ENCODE results near the gene ADSL. TPM values are rescaled to one million over a fixed set of nuclear protein-coding genes. Genes with fewer than 3 reads are reported as not detected.

ADSL gene
- total and polyA plus RNA-seq, 2 donors (not counting 1 experiment from before 2014, with no cell fraction given), result 61.0 to 63.8 TPM

DNA sequence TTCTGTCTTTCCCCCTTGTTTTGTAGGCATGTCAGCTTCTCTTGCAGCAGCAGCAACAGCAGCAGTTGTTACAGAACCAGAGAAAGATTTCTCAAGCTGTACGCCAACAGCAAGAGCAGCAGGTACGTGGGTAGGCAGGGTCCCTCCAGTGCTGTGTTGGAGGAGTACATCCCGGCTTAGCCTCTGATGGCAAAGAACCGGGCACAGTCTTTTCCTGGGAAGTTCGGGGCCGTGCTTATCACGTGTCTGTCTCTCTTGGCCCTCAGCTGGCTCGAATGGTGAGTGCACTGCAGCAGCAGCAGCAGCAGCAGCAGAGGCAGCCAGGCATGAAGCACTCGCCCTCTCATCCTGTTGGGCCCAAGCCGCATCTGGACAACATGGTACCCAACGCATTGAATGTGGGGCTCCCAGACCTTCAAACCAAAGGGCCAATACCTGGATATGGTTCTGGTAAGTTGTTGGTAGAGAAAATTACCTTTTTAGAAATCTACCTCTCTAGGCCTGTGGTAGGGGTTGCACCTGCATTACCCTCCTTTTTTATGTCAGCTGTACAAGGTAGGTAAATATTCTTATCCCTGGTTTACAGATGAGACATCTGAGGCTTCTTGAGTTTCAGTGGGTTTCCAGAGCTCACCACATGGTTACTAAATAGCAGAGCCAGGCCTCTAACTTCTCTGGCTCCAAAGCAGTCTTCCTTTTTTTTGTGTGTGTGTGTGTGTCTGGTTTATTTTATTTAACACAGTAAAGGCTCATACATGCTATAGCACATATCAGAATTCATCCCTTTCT, 45.2 kb upstream of the ADSL start:
- H3K4me1 Mint-ChIP-seq, result no peaks in the 10 kb centered on the region
- Histone ChIP-seq H3K4me1 (ENCODE audit: control insufficient read depth in 2 of 2, insufficient read depth in 2 of 2, low read length in 2 of 2) (no peaks in the 10 kb centered on the region), H4K20me1 (ENCODE audit: control insufficient read depth, insufficient read depth, low read length, poor library complexity, severe bottlenecking) (peaks cover 5% of the 10 kb centered on the region), H3K27ac (ENCODE audit: low read length in 2 of 2) (no peak overlapping the region), H3K27me3 (replicated peaks in 1 of 4; ENCODE audit: control extremely low read depth in 1 of 4, control insufficient read depth in 3 of 4, insufficient read depth in 4 of 4, low read length in 3 of 4) (no peaks in the 10 kb centered on the region), H3K79me2 (ENCODE audit: control insufficient read depth, insufficient read depth, low read length) (peaks cover 9% of the 10 kb centered on the region), H3K9ac (ENCODE audit: low read length) (no peak overlapping the region), H2AFZ (ENCODE audit: insufficient read depth, low read depth, low read length, poor library complexity, severe bottlenecking) (no peak overlapping the region), H3K4me2 (replicated peaks; ENCODE audit: low read depth, low read length, poor library complexity, severe bottlenecking) (no peak overlapping the region), H3K9me3 (ENCODE audit: control extremely low read depth in 1 of 3, control insufficient read depth in 2 of 3, insufficient read depth in 1 of 3, low read length in 2 of 3) (no peaks in the 10 kb centered on the region), H3K4me3 (ENCODE audit: control extremely low read depth in 1 of 5, extremely low read depth in 1 of 5, insufficient read depth in 1 of 5, low read depth in 2 of 5, low read length in 4 of 5) (no peak overlapping the region), H3K36me3 (replicated peaks in 1 of 2; ENCODE audit: control extremely low read depth in 1 of 2, control insufficient read depth in 1 of 2, extremely low read depth in 1 of 2, insufficient read depth in 2 of 2, low read length in 1 of 2) (peaks cover 6 to 60% of the 10 kb centered on the region in 2 experiments)
- CTCF ChIA-PET, result no interaction called here
- H3K27ac Mint-ChIP-seq, result no peak overlapping the region
- H3K9me3 Mint-ChIP-seq (ENCODE audit: insufficient read depth), result no peaks in the 10 kb centered on the region
- POLR2A ChIA-PET, result no interaction called here
- WGBS (ENCODE audit: insufficient coverage), result 86% methylated on average over 10 of the region's 11 CpGs
- no peak overlapping the region for H3K4me3 Mint-ChIP-seq
- DNase-seq, result no peak
- no peak for TF ChIP-seq EZH2 (IDR thresholded peaks at IDR 0.05; ENCODE audit: borderline replicate concordance, insufficient read depth, low read depth, low read length, poor library complexity, severe bottlenecking)
- TF ChIP-seq, protein P1, sequence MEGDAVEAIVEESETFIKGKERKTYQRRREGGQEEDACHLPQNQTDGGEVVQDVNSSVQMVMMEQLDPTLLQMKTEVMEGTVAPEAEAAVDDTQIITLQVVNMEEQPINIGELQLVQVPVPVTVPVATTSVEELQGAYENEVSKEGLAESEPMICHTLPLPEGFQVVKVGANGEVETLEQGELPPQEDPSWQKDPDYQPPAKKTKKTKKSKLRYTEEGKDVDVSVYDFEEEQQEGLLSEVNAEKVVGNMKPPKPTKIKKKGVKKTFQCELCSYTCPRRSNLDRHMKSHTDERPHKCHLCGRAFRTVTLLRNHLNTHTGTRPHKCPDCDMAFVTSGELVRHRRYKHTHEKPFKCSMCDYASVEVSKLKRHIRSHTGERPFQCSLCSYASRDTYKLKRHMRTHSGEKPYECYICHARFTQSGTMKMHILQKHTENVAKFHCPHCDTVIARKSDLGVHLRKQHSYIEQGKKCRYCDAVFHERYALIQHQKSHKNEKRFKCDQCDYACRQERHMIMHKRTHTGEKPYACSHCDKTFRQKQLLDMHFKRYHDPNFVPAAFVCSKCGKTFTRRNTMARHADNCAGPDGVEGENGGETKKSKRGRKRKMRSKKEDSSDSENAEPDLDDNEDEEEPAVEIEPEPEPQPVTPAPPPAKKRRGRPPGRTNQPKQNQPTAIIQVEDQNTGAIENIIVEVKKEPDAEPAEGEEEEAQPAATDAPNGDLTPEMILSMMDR (IDR thresholded peaks at IDR 0.05), result no peak
- ATAC-seq (ENCODE audit: low read depth), result no peak
- intact Hi-C loops (cut with micrococcal nuclease), result no loop called here
- H3K27me3 Mint-ChIP-seq, result no peaks in the 10 kb centered on the region

- Histone ChIP-seq H3K9me3 (ENCODE audit: control extremely low read depth in 1 of 3, control insufficient read depth in 2 of 3, insufficient read depth in 1 of 3, low read length in 2 of 3) (no peaks in the 10 kb centered on the region), H3K4me3 (ENCODE audit: control extremely low read depth in 1 of 5, extremely low read depth in 1 of 5, insufficient read depth in 1 of 5, low read depth in 2 of 5, low read length in 4 of 5) (no peak overlapping the region), H3K27ac (ENCODE audit: low read length in 2 of 2) (no peak overlapping the region), H3K4me2 (replicated peaks; ENCODE audit: low read depth, low read length, poor library complexity, severe bottlenecking) (no peak overlapping the region), H3K9ac (ENCODE audit: low read length) (no peak overlapping the region), H3K79me2 (ENCODE audit: control insufficient read depth, insufficient read depth, low read length) (peaks cover 9% of the 10 kb centered on the region), H3K4me1 (ENCODE audit: control insufficient read depth in 2 of 2, insufficient read depth in 2 of 2, low read length in 2 of 2) (no peaks in the 10 kb centered on the region), H3K27me3 (replicated peaks in 1 of 4; ENCODE audit: control extremely low read depth in 1 of 4, control insufficient read depth in 3 of 4, insufficient read depth in 4 of 4, low read length in 3 of 4) (no peaks in the 10 kb centered on the region), H4K20me1 (ENCODE audit: control insufficient read depth, insufficient read depth, low read length, poor library complexity, severe bottlenecking) (peaks cover 5% of the 10 kb centered on the region), H2AFZ (ENCODE audit: insufficient read depth, low read depth, low read length, poor library complexity, severe bottlenecking) (no peak overlapping the region), H3K36me3 (replicated peaks in 1 of 2; ENCODE audit: control extremely low read depth in 1 of 2, control insufficient read depth in 1 of 2, extremely low read depth in 1 of 2, insufficient read depth in 2 of 2, low read length in 1 of 2) (peaks cover 3 to 62% of the 10 kb centered on the region in 2 experiments)
- 99% methylated on average over 11 of the region's 11 CpGs for WGBS (ENCODE audit: insufficient coverage)
- no peak for TF ChIP-seq EZH2 (IDR thresholded peaks at IDR 0.05; ENCODE audit: borderline replicate concordance, insufficient read depth, low read depth, low read length, poor library complexity, severe bottlenecking)
- TF ChIP-seq, protein P1 (IDR thresholded peaks at IDR 0.05), result no peak
- DNase-seq, result no peak
- Mint-ChIP-seq H3K4me3 (no peak overlapping the region), H3K9me3 (ENCODE audit: insufficient read depth) (no peaks in the 10 kb centered on the region), H3K27ac (no peak overlapping the region), H3K4me1 (no peaks in the 10 kb centered on the region), H3K27me3 (no peaks in the 10 kb centered on the region)
- CTCF ChIA-PET, result interaction anchor here (0.7 kb wide), 1 partner anchor 1126 kb away, joined by 3 read pairs; no protein-coding TSS in a partner anchor
- intact Hi-C loops (cut with micrococcal nuclease), result no loop called here
- ATAC-seq (ENCODE audit: low read depth), result no peak
- POLR2A ChIA-PET, result interaction anchor here (0.7 kb wide), 2 partner anchors 26 to 235 kb away, joined by 3 to 4 read pairs; no protein-coding TSS in a partner anchor
Measured at GRCh38 chr22:40302149-40302548, 44.2 kb upstream of the ADSL start.

Data from B cell (primary cell).